Measurements from ENCODE around the gene PHACTR3. TPM values are rescaled to one million over a fixed set of nuclear protein-coding genes. Genes with fewer than 3 reads are reported as not detected.
A peak's percentile ranks its signal among the peaks of the same experiment; 100 is the strongest.

Gene PHACTR3
- total and polyA plus RNA-seq, 4 donors, result 0.14 to 0.42 (median 0.17) TPM

DNA sequence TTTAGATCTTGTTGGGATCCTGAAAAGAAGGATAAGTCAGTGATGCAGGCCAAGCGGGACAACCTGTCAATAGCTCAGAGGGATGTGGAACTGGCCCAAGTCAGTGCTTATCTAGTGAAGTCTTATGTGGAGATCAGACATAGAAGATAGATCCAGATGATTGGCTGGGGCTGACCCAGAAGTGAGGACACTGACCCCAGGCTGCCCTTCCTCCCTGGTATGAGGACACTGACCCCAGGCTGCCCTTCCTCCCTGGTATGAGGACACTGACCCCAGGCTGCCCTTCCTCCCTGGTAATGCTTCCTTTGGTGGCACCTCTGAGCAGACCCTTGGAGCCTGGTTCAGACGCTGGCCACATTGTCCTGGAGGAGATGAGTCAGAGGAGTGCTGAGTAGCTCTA, 159.7 kb downstream of the PHACTR3 start:
- Histone ChIP-seq H3K27me3 (ENCODE audit: control insufficient read depth in 4 of 4, insufficient read depth in 4 of 4, low read length in 3 of 4) (peaks cover 0 to 3% (median 0%) of the 10 kb centered on the region in 4 donors), H3K36me3 (ENCODE audit: control insufficient read depth in 4 of 4, insufficient read depth in 3 of 4, low read depth in 1 of 4, low read length in 3 of 4) (no peaks in the 10 kb centered on the region), H3K9ac (ENCODE audit: low read depth in 1 of 2, low read length in 2 of 2) (no peak overlapping the region), H3K4me1 (ENCODE audit: control insufficient read depth in 4 of 4, insufficient read depth in 4 of 4, low read length in 3 of 4) (peaks cover 3 to 13% (median 5%) of the 10 kb centered on the region in 4 donors), H3K4me3 (ENCODE audit: low read depth in 1 of 3, low read length in 3 of 3) (no peak overlapping the region), H3K9me3 (ENCODE audit: control insufficient read depth in 4 of 4, low read length in 3 of 4) (no peaks in the 10 kb centered on the region), H3K27ac (ENCODE audit: low read depth in 1 of 2, low read length in 2 of 2) (no peak overlapping the region)
- DNase-seq (ENCODE audit: low spot score), result no peak
- 37% methylated on average over 2 of the region's 2 CpGs for WGBS
- TF ChIP-seq GABPA (IDR thresholded peaks at IDR 0.05 in 1 of 2, conservative IDR thresholded peaks at IDR 0.05 in 1 of 2), result no peak
- TF ChIP-seq HNF4G (IDR thresholded peaks at IDR 0.05), result no peak
- TF ChIP-seq YY1 (IDR thresholded peaks at IDR 0.05), result no peak
- no peak for TF ChIP-seq HNF4A (conservative IDR thresholded peaks at IDR 0.05)
- TF ChIP-seq EGR1 (IDR thresholded peaks at IDR 0.05; ENCODE audit: low read depth in 2 of 2), result no peak
- TF ChIP-seq, protein P1, sequence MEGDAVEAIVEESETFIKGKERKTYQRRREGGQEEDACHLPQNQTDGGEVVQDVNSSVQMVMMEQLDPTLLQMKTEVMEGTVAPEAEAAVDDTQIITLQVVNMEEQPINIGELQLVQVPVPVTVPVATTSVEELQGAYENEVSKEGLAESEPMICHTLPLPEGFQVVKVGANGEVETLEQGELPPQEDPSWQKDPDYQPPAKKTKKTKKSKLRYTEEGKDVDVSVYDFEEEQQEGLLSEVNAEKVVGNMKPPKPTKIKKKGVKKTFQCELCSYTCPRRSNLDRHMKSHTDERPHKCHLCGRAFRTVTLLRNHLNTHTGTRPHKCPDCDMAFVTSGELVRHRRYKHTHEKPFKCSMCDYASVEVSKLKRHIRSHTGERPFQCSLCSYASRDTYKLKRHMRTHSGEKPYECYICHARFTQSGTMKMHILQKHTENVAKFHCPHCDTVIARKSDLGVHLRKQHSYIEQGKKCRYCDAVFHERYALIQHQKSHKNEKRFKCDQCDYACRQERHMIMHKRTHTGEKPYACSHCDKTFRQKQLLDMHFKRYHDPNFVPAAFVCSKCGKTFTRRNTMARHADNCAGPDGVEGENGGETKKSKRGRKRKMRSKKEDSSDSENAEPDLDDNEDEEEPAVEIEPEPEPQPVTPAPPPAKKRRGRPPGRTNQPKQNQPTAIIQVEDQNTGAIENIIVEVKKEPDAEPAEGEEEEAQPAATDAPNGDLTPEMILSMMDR (IDR thresholded peaks at IDR 0.05; ENCODE audit: low read depth, low read length, missing input control), result no peak
- TF ChIP-seq, protein P2, sequence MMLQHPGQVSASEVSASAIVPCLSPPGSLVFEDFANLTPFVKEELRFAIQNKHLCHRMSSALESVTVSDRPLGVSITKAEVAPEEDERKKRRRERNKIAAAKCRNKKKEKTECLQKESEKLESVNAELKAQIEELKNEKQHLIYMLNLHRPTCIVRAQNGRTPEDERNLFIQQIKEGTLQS (IDR thresholded peaks at IDR 0.05), result no peak
- no peak for TF ChIP-seq SP1 (IDR thresholded peaks at IDR 0.05)
- peak; percentile 86 to 98 for TF ChIP-seq RXRA (IDR thresholded peaks at IDR 0.05)

DNA sequence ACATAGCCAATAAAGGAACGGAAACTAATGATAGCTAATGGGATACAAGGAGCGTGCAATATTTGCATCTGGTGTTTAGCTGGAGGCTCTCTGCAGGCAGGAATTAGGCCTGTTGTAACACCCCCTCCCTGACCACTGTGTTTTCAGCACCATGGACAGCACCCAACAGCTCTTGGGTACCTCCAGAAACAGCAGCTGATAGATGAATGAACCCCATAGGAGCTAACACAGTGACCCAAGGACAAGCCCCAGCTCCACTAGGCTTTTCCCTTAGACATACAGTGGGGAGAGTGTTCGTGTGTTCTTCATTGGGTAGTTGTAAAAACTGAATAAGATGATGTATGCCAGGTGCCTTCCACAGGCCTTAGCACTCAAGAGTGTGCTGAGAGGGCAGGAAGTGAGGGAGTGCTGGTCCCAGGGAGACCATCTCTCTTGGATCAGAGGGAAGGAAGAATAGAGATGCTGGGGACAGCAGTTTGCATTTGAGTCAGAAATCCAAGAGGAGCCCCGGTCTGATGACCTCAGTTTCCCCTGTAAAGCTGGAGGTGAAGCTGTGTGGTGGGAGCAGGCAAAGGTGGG, 161.3 kb downstream of the PHACTR3 start:
- no peaks in the 10 kb centered on the region for H3K27me3 ChIP-seq (ENCODE audit: control insufficient read depth in 4 of 4, insufficient read depth in 4 of 4, low read length in 3 of 4)
- H3K4me3 ChIP-seq (ENCODE audit: low read depth in 1 of 3, low read length in 3 of 3), result no peak overlapping the region
- peaks cover 3 to 13% (median 5%) of the 10 kb centered on the region in 4 donors for H3K4me1 ChIP-seq (ENCODE audit: control insufficient read depth in 4 of 4, insufficient read depth in 4 of 4, low read length in 3 of 4)
- no peaks in the 10 kb centered on the region for H3K36me3 ChIP-seq (ENCODE audit: control insufficient read depth in 4 of 4, insufficient read depth in 3 of 4, low read depth in 1 of 4, low read length in 3 of 4)
- H3K9ac ChIP-seq (ENCODE audit: low read depth in 1 of 2, low read length in 2 of 2), result no peak overlapping the region
- DNase-seq (ENCODE audit: low spot score), result no peak
- H3K27ac ChIP-seq (ENCODE audit: low read depth in 1 of 2, low read length in 2 of 2), result no peak overlapping the region
- no peaks in the 10 kb centered on the region for H3K9me3 ChIP-seq (ENCODE audit: control insufficient read depth in 4 of 4, low read length in 3 of 4)
- 89% methylated on average over 4 of the region's 4 CpGs for WGBS
- TF ChIP-seq, protein P3, sequence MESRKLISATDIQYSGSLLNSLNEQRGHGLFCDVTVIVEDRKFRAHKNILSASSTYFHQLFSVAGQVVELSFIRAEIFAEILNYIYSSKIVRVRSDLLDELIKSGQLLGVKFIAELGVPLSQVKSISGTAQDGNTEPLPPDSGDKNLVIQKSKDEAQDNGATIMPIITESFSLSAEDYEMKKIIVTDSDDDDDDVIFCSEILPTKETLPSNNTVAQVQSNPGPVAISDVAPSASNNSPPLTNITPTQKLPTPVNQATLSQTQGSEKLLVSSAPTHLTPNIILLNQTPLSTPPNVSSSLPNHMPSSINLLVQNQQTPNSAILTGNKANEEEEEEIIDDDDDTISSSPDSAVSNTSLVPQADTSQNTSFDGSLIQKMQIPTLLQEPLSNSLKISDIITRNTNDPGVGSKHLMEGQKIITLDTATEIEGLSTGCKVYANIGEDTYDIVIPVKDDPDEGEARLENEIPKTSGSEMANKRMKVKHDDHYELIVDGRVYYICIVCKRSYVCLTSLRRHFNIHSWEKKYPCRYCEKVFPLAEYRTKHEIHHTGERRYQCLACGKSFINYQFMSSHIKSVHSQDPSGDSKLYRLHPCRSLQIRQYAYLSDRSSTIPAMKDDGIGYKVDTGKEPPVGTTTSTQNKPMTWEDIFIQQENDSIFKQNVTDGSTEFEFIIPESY (IDR thresholded peaks at IDR 0.05), result no peak
- TF ChIP-seq, protein P4, sequence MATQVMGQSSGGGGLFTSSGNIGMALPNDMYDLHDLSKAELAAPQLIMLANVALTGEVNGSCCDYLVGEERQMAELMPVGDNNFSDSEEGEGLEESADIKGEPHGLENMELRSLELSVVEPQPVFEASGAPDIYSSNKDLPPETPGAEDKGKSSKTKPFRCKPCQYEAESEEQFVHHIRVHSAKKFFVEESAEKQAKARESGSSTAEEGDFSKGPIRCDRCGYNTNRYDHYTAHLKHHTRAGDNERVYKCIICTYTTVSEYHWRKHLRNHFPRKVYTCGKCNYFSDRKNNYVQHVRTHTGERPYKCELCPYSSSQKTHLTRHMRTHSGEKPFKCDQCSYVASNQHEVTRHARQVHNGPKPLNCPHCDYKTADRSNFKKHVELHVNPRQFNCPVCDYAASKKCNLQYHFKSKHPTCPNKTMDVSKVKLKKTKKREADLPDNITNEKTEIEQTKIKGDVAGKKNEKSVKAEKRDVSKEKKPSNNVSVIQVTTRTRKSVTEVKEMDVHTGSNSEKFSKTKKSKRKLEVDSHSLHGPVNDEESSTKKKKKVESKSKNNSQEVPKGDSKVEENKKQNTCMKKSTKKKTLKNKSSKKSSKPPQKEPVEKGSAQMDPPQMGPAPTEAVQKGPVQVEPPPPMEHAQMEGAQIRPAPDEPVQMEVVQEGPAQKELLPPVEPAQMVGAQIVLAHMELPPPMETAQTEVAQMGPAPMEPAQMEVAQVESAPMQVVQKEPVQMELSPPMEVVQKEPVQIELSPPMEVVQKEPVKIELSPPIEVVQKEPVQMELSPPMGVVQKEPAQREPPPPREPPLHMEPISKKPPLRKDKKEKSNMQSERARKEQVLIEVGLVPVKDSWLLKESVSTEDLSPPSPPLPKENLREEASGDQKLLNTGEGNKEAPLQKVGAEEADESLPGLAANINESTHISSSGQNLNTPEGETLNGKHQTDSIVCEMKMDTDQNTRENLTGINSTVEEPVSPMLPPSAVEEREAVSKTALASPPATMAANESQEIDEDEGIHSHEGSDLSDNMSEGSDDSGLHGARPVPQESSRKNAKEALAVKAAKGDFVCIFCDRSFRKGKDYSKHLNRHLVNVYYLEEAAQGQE (IDR thresholded peaks at IDR 0.05), result peak; percentile 99
- TF ChIP-seq FOXA1 (IDR thresholded peaks at IDR 0.05), result no peak

All from liver (tissue), 9 donors.